Ovary (tissue), 9 donors: ENCODE results near the gene HLA-DRB5. TPM values are rescaled to one million over a fixed set of nuclear protein-coding genes. Genes with fewer than 3 reads are reported as not detected.
"Not testable (repeated sequence)": the region's sequence is repeated elsewhere in the genome, so short reads cannot be mapped to it uniquely, and the experiment has no call there.

Source experiments
- DNase-seq, 5 donors: peaks; one replicate each; pipeline ENCODE4 v3.0.0-alpha.2; 2019 to 2020
- H3K27ac ChIP-seq, 2 donors: fragments of 200-600 bp; one replicate each; pipeline versions ENCODE4 v1.5.1 to v1.8.0; 2019 to 2022
- H3K27me3 ChIP-seq: fragments of 200-600 bp; one replicate; pipeline ENCODE4 v1.8.0; 2022
- H3K36me3 ChIP-seq: fragments of 200-600 bp; sonication (generic); one replicate; pipeline ENCODE4 v1.5.1; 2019
- H3K4me1 ChIP-seq: one replicate; pipeline ENCODE4 v1.8.1; 2013; ENCODE audit warnings: mild to moderate bottlenecking, moderate library complexity; ENCODE audit not compliant: insufficient read depth
- H3K4me3 ChIP-seq: fragments of 200-600 bp; sonication (generic); one replicate; pipeline ENCODE4 v1.5.1; 2017
- H3K9me3 ChIP-seq, 2 donors: fragments of 200-600 bp in 1 of 2; sonication (generic) in 1 of 2; one replicate each; pipeline versions ENCODE4 v1.5.1 to v1.8.1; 2013 to 2019; ENCODE audit warnings: mild to moderate bottlenecking in 1 of 2, moderate library complexity in 1 of 2
- CTCF ChIP-seq, 3 donors: fragments of 450-650 bp in 2 of 3; fragments of 200-600 bp in 1 of 3; IDR thresholded peaks; one replicate each; pipeline versions ENCODE4 v1.5.1 to v1.8.0; 2016 to 2022; ENCODE audit warnings: antibody characterized with exemption in 3 of 3, mild to moderate bottlenecking in 1 of 3
- EP300 ChIP-seq: sonication (generic); formaldehyde crosslinking; IDR thresholded peaks from one replicate; pipeline ENCODE4 v1.6.1; 2017; ENCODE audit warnings: antibody characterized with exemption
- POLR2A ChIP-seq: fragments of 450-650 bp; IDR thresholded peaks from one replicate; pipeline ENCODE4 v1.6.1; 2017; ENCODE audit warnings: antibody characterized with exemption, mild to moderate bottlenecking, moderate library complexity
- WGBS, 3 donors: extraction: QIAGEN DNeasy Blood & Tissue Kit in 1 of 3; methylation state at CpG; one replicate each; pipeline versions ENCODE4 v1.1.5 to v1.1.7; 2013 to 2017; 5-methylcytosine and 5-hydroxymethylcytosine counted together
- intact Hi-C, 4 donors: fragments of 100-400 bp; cut with DNase I; formaldehyde crosslinking; loops; one replicate each; pipeline versions ENCODE4 v1.11.0 to v1.15.1; 2022 to 2023
- polyA plus RNA-seq, 2 donors: library from polyadenylated mRNA; stranded (reverse); fragments of 200-250 nt in 1 of 2; fragments of 350-450 nt in 1 of 2; fragmentation: Illumina TruSeq in 1 of 2; extraction: RNeasy Lipid Tissue Mini Kit (QIAGEN cat#74804) in 1 of 2; gene quantifications; one replicate each; pipeline ENCODE4 v1.2.3, GENCODE V29; 2013 to 2014
- total RNA-seq, 7 donors: library from RNA; depleted of rRNA in 2 of 7; stranded (reverse); fragments of >200 nt in 2 of 7; fragmentation: NEBNext Ultra II Directional in 3 of 7; extraction: Animal tissue kit (Norgen Biotek cat#: 25700) in 3 of 7; gene quantifications; one replicate each; pipeline versions ENCODE4 v1.1.0 to v1.2.4, GENCODE V29; 2016 to 2023
- donor health status: DM: no; HTN: no; CAD: no; lungs with moderate emphysema.
- donor health status: DM: no; HTN: no; CAD: no.
- donor health status: Bipolar disorder and iron deficiency.
- donor health status: DM: yes; HTN: yes; CAD: no.
- donor health status: DM: no; HTN: no; CAD: no.
- donor health status: DM: yes; HTN: yes; CAD: no.

The HLA-DRB5 gene
- total and polyA plus RNA-seq, 9 donors: 0.41 to 113 (median 16.5) TPM

GRCh38 chr6:32483968-32484613, 46.0 kb downstream of the HLA-DRB5 start:
- DNase-seq: no peak
- no peaks in the 10 kb centered on the region for H3K4me1 ChIP-seq
- H3K27ac ChIP-seq: no peak overlapping the region
- no peaks in the 10 kb centered on the region for H3K36me3 ChIP-seq
- 61 to 67% (median 64%) methylated on average over 26 of the region's 26 CpGs for WGBS, 3 donors
- TF ChIP-seq EP300 (no peak), CTCF (IDR thresholded peaks at IDR 0.05) (no peak), POLR2A (no peak)
- no peaks in the 10 kb centered on the region for H3K27me3 ChIP-seq
- no peak overlapping the region for H3K4me3 ChIP-seq
- no peaks in the 10 kb centered on the region for H3K9me3 ChIP-seq
- intact Hi-C loops: no loop called here

- Histone ChIP-seq H3K9me3 (no peaks in the 10 kb centered on the region), H3K4me1 (no peaks in the 10 kb centered on the region), H3K27me3 (no peaks in the 10 kb centered on the region), H3K4me3 (no peak overlapping the region), H3K27ac (no peak overlapping the region), H3K36me3 (no peaks in the 10 kb centered on the region)
- WGBS, 3 donors: 74 to 81% (median 80%) methylated on average over 13 of the region's 13 CpGs
- no peak for DNase-seq
- intact Hi-C loops: no loop called here
- TF ChIP-seq EP300 (no peak), POLR2A (no peak), CTCF (IDR thresholded peaks at IDR 0.05) (no peak)
Measured at GRCh38 chr6:32475392-32476206, 54.5 kb downstream of the HLA-DRB5 start.

GRCh38 chr6:32473376-32474348, 56.4 kb downstream of the HLA-DRB5 start:
- WGBS, 3 donors: 48 to 59% (median 54%) methylated on average over 10 of the region's 10 CpGs
- H3K27ac ChIP-seq, H3K4me1 ChIP-seq, H3K4me3 ChIP-seq, intact Hi-C loops, H3K27me3 ChIP-seq, H3K36me3 ChIP-seq, H3K9me3 ChIP-seq, DNase-seq: not testable (repeated sequence)

GRCh38 chr6:32472781-32473375, 57.2 kb downstream of the HLA-DRB5 start:
- Histone ChIP-seq H3K27me3 (no peaks in the 10 kb centered on the region), H3K4me3 (no peak overlapping the region), H3K4me1 (no peaks in the 10 kb centered on the region), H3K9me3 (no peaks in the 10 kb centered on the region), H3K27ac (no peak overlapping the region), H3K36me3 (no peaks in the 10 kb centered on the region)
- intact Hi-C loops: no loop called here
- 70 to 76% (median 74%) methylated on average over 5 of the region's 5 CpGs for WGBS, 3 donors
- TF ChIP-seq EP300: no peak
- TF ChIP-seq POLR2A: no peak
- no peak for TF ChIP-seq CTCF (IDR thresholded peaks at IDR 0.05)
- DNase-seq: no peak

DNA sequence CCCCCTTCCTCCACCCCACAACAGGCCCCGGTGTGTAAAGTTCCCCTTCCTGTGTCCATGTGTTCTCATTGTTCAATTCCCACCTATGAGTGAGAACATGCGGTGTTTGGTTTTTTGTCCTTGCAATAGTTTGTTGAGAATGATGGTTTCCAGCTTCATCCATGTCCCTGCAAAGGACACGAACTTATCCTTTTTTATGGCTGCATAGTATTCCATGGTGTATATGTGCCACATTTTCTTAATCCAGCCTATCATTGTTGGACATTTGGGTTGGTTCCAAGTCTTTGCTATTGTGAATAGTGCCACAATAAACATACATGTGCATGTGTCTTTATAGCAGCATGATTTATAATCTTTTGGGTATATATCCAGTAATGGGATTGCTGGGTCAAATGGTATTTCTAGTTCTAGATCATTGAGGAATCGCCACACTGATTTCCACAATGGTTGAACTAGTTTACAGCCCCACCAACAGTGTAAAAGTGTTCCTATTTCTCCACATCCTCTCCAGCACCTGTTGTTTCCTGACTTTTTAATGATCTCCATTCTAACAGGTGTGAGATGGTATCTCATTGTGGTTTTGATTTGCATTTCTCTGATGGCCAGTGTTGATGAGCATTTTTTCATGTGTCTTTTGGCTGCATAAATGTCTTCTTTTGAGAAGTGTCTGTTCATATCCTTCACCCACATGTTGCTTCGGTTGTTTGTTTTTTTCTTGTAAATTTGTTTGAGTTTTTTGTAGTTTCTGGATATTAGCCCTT, 62.2 kb downstream of the HLA-DRB5 start:
- H3K4me3 ChIP-seq, DNase-seq, H3K27me3 ChIP-seq, intact Hi-C loops, H3K36me3 ChIP-seq, H3K4me1 ChIP-seq, H3K27ac ChIP-seq, H3K9me3 ChIP-seq: not testable (repeated sequence)
- 31 to 61% (median 60%) methylated on average over 4 to 5 of the region's 5 CpGs for WGBS, 3 donors
